ENCODE results near the gene CASP2.

DNA sequence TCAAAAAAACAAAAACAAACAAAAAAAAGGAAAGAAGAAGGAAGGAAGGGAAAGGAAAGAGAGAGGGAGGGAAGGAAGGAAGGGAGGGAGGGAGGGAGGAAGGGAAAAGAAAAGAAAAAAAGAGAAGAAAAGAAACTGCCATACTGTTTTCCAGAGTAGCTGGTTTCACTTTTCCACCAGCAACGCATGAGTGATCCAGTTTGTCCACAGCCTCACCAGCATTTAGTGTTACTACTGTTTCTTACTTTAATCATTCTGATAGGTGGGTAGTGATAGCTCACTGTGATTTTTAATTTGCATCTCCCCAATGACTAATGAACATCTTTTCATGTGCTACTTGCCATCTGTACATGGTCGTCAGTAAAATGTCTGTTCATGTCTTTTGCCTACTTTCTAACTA is 15.3 kb upstream of the CASP2 start:
- TF ChIP-seq POLR2A (IDR thresholded peaks at IDR 0.05) (no peak), CTCF (IDR thresholded peaks at IDR 0.05) (no peak)

Data from Peyer's patch (tissue), 4 donors.